Activated naive CD4-positive, alpha-beta T cell treated with anti-CD3 and anti-CD28 coated beads, Interleukin-2, amount 50 U/mL, for 24 hours (primary cell): ENCODE results near the gene CYP2F1.
A peak's percentile ranks its signal among the peaks of the same experiment; 100 is the strongest.
"Not testable (repeated sequence)": the region's sequence is repeated elsewhere in the genome, so short reads cannot be mapped to it uniquely, and the experiment has no call there.

Source experiments
- H3K27ac Mint-ChIP-seq: one replicate; pipeline ENCODE4 v1.8.0; 2021; ENCODE audit warnings: mild to moderate bottlenecking, mixed read lengths
- H3K27me3 Mint-ChIP-seq: one replicate; pipeline ENCODE4 v1.8.0; 2021; ENCODE audit warnings: mixed read lengths
- H3K36me3 Mint-ChIP-seq: one replicate; pipeline ENCODE4 v1.8.0; 2021; ENCODE audit warnings: mixed read lengths
- H3K4me1 Mint-ChIP-seq: one replicate; pipeline ENCODE4 v1.8.0; 2021; ENCODE audit warnings: mixed read lengths
- H3K4me3 Mint-ChIP-seq: one replicate; pipeline ENCODE4 v1.8.0; 2021; ENCODE audit warnings: mild to moderate bottlenecking, mixed read lengths
- H3K9me3 Mint-ChIP-seq: one replicate; pipeline ENCODE4 v1.8.0; 2021; ENCODE audit warnings: mixed read lengths

CYP2F1 gene

GRCh38 chr19:41144403-41144802, 30.2 kb downstream of the CYP2F1 start:
- Mint-ChIP-seq H3K4me1 (no peaks in the 10 kb centered on the region), H3K27ac (no peak overlapping the region), H3K4me3 (no peak overlapping the region), H3K9me3 (no peaks in the 10 kb centered on the region), H3K36me3 (no peaks in the 10 kb centered on the region), H3K27me3 (no peaks in the 10 kb centered on the region)

DNA sequence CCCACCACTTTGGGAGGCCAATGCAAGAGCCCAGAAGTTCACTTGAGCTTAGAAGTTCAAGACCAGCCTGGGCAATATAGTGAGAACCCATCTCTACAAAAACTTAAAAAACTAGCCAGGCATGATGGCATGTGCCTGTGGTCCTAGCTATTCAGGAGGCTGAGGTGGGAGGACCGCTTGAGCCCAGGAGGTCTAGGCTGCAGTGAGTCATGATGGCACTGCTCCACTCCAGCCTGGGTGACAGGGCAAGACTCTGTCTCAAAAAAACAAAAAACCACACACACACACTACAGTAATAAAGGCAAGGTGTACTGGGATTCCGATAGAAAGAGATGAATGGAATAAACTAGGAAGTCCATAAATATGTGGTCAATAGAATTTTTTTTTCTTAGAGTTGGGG, 35.6 kb downstream of the CYP2F1 start:
- Mint-ChIP-seq H3K27me3 (no peaks in the 10 kb centered on the region), H3K4me1 (no peaks in the 10 kb centered on the region), H3K27ac (no peak overlapping the region)

DNA sequence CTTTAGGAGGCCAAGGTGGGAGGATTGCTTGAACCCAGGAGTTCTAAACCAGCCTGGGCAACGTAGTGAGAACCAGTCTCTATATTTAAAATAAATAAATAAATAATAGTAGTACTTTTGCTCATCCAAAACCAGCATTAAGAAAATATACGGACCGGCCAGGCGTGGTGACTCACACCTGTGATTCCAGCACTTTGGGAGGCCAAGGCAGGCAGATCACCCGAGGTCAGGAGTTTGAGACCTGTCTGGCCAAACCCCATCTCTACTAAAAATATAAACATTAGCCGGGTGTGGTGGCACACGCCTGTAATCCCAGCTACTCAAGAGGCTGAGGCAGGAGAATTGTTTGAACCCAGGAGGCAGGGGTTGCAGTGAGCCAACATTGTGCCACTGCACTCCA, 36.8 kb downstream of the CYP2F1 start:
- H3K36me3 Mint-ChIP-seq, H3K9me3 Mint-ChIP-seq, H3K27me3 Mint-ChIP-seq, H3K4me3 Mint-ChIP-seq, H3K4me1 Mint-ChIP-seq, H3K27ac Mint-ChIP-seq: not testable (repeated sequence)

More for the DNA sequence above, 35.6 kb downstream of the CYP2F1 start:
- no peaks in the 10 kb centered on the region for H3K9me3 Mint-ChIP-seq
- no peaks in the 10 kb centered on the region for H3K36me3 Mint-ChIP-seq
- H3K4me3 Mint-ChIP-seq: no peak overlapping the region

GRCh38 chr19:41154060-41154459, 39.8 kb downstream of the CYP2F1 start:
- Mint-ChIP-seq H3K27me3 (no peaks in the 10 kb centered on the region), H3K36me3 (no peaks in the 10 kb centered on the region), H3K27ac (no peak overlapping the region), H3K4me3 (no peak overlapping the region), H3K4me1 (no peaks in the 10 kb centered on the region), H3K9me3 (no peaks in the 10 kb centered on the region)

DNA sequence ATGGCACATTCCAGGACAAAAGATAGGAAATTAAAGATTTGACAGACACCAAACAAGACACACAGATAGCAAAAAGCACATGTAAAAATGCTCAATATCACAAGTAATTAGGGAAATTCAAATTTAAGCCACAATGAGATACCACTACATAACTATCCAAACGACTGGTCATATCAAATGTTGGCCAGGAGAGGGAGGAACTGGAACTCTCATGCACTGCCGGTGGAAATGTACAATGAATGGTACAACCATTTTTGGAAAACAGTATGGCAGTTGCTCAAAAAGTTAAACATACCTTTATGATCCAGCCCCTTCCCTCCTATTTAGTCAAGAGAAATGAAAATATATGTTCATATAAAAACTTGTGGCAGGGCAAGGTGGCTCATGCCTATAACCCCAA, 42.0 kb downstream of the CYP2F1 start:
- Mint-ChIP-seq H3K4me3 (no peak overlapping the region), H3K9me3 (no peaks in the 10 kb centered on the region), H3K36me3 (no peaks in the 10 kb centered on the region), H3K27ac (no peak overlapping the region), H3K27me3 (no peaks in the 10 kb centered on the region), H3K4me1 (no peaks in the 10 kb centered on the region)

- H3K9me3 Mint-ChIP-seq: no peaks in the 10 kb centered on the region
- no peaks in the 10 kb centered on the region for H3K36me3 Mint-ChIP-seq
- H3K4me1 Mint-ChIP-seq: no peaks in the 10 kb centered on the region
- no peak overlapping the region for H3K27ac Mint-ChIP-seq
- no peaks in the 10 kb centered on the region for H3K27me3 Mint-ChIP-seq
- H3K4me3 Mint-ChIP-seq: no peak overlapping the region
These were observed 45.6 kb downstream of the CYP2F1 start for GRCh38 chr19:41159881-41160280.

DNA sequence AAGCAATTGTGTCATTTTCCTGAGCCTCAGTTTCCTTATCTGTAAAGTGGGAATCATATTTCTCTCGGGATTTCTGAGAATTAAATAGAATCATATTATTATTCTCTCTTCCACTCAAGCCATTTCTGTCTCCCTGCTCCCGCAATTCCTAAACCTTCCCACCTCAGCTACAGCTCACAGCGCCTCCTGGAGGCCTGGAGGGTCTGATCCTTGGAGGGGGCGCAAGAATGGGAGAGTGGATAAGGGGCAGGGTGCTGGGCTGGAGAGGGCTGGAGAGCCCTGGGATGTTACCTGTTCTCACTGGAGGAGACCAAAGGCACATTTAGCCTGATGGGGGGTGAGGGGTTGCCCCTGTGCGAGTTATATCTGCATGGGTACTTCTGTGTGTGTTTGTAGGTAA, 47.7 kb downstream of the CYP2F1 start:
- no peaks in the 10 kb centered on the region for H3K36me3 Mint-ChIP-seq
- H3K4me3 Mint-ChIP-seq: no peak overlapping the region
- no peaks in the 10 kb centered on the region for H3K27me3 Mint-ChIP-seq
- no peaks in the 10 kb centered on the region for H3K9me3 Mint-ChIP-seq
- H3K4me1 Mint-ChIP-seq: no peaks in the 10 kb centered on the region
- no peak overlapping the region for H3K27ac Mint-ChIP-seq

GRCh38 chr19:41166944-41167804, 52.9 kb downstream of the CYP2F1 start:
- H3K27ac Mint-ChIP-seq: peak overlapping the region; percentile 41
- H3K36me3 Mint-ChIP-seq: no peaks in the 10 kb centered on the region
- no peak overlapping the region for H3K4me3 Mint-ChIP-seq
- no peaks in the 10 kb centered on the region for H3K9me3 Mint-ChIP-seq
- no peaks in the 10 kb centered on the region for H3K4me1 Mint-ChIP-seq
- H3K27me3 Mint-ChIP-seq: no peaks in the 10 kb centered on the region

DNA sequence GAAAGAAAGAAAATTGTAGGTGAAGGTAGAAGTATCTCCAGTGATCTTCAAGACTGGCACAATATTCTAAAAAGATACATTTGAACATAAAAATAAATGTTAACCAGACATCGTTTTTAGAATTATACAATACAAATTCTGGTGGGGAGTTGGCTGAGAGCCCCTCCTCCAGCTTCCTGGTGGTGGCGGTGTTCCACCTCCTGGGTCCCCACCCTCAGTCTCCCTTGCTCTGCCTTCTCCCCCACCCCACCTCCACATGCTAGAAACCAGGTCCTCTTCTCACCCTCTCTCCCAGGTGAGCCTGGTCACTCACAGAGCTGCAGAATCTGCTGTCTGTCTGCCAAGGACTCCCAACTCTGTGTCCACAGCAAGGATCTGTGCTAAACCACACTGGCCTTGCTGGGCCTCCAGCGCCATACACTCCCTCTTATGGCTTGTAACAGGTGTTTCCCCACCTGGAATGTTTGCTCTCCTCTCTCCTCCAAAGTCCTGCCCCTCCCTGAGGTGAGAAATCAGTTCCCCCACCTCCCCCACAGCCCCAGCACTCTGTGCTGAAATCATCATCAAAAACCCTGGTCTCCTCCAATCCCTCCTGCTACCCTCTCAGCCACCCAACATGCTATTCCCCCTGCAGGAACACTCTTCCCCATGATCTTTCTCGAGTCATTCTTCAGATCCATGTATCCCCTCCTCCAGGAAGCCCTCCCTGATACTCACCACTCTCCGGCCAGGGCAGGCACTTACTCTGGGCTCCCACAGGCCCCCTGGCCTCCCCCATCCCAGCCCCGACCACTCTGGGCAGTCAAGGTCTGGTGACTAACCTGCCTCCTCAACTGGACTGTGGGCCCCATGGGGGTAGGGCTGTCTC, 58.3 kb downstream of the CYP2F1 start:
- H3K9me3 Mint-ChIP-seq: no peaks in the 10 kb centered on the region
- H3K27me3 Mint-ChIP-seq: no peaks in the 10 kb centered on the region
- H3K36me3 Mint-ChIP-seq: no peaks in the 10 kb centered on the region
- H3K4me3 Mint-ChIP-seq: no peak overlapping the region
- peaks cover 10% of the 10 kb centered on the region for H3K4me1 Mint-ChIP-seq
- no peak overlapping the region for H3K27ac Mint-ChIP-seq

GRCh38 chr19:41174297-41174928, 60.2 kb downstream of the CYP2F1 start:
- Mint-ChIP-seq H3K36me3 (no peaks in the 10 kb centered on the region), H3K4me3 (no peak overlapping the region), H3K4me1 (peaks cover 10% of the 10 kb centered on the region), H3K27ac (no peak overlapping the region), H3K9me3 (no peaks in the 10 kb centered on the region), H3K27me3 (no peaks in the 10 kb centered on the region)

DNA sequence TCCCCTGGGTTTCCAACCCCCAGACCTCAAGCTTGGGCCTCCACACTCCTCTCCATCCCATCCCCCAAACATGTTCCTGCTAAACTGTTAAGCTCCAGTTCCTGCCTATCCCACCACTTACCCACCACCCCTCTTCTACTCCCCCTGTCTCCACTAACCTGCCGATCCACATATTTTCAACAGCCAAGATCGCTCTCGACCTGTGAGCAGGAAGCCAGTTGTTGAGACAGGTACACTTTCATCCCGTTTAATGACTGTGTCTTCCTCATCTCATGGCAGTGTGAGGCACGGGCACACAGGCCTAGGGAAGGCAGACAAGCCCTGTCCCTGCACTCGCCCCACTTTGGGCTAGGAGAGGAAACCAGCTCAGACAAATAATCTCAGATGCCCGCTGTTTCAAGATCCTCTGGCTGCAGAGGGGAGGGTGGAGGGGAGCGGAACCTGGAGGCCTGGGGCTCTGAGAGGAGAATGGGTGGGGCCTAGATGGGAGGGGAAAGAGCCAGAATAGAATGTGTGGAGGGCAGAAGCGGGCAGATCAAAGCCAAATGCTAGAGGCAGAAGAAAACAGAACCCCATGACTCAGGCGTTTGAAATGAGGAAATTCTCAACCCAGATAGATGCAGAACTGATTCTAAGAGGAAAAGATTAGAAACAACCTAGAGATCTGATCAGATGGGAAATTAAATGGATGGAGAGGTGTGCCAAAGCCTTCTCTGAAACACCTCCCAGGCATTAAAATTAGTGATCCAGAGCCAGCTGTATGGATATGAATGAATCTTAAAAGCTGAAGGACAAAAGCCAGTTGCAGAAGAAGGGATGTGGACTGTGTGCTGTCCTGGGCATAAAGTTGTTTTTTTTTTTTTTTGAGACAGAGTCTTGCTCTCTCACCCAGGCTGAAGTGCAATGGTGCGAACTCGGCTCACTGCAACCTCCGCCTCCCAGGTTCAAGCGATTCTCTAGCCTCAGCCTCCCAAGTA, 61.9 kb downstream of the CYP2F1 start:
- no peaks in the 10 kb centered on the region for H3K9me3 Mint-ChIP-seq
- no peaks in the 10 kb centered on the region for H3K36me3 Mint-ChIP-seq
- H3K27ac Mint-ChIP-seq: peak overlapping the region; percentile 79
- peak overlapping the region; percentile 49 for H3K4me3 Mint-ChIP-seq
- peaks cover 10% of the 10 kb centered on the region for H3K4me1 Mint-ChIP-seq
- no peaks in the 10 kb centered on the region for H3K27me3 Mint-ChIP-seq
